Loucy (cell line): ENCODE results near the gene RPL21.

Experiments used
- CTCF ChIP-seq: fragments of 200-600 bp; sonication (generic); conservative IDR thresholded peaks from 2 replicates; pipeline ENCODE4 v1.5.1; 2014; ENCODE audit warnings: mild to moderate bottlenecking, antibody characterized with exemption, low read length
- EZH2phosphoT487 ChIP-seq: fragments of 200-600 bp; IDR thresholded peaks from 2 replicates; pipeline ENCODE4 v1.6.1; 2018; ENCODE audit warnings: antibody characterized with exemption, mild to moderate bottlenecking, moderate library complexity, borderline replicate concordance

- TF ChIP-seq CTCF, result no peak
- TF ChIP-seq EZH2phosphoT487, result no peak
Observed at GRCh38 chr13:27304099-27304498, 52.7 kb downstream of the RPL21 start.
